Naive thymus-derived CD4-positive, alpha-beta T cell (primary cell): ENCODE measurements around the gene CLDN9. TPM values are rescaled to one million over a fixed set of nuclear protein-coding genes. Genes with fewer than 3 reads are reported as not detected.
A peak's percentile ranks its signal among the peaks of the same experiment; 100 is the strongest.

Source experiments
- ATAC-seq: fragments of 150-1000 bp; cut with Tn5 transposase; 2 replicates; pipeline ENCODE4 v1.10.0; 2021; ENCODE audit warnings: mild to moderate bottlenecking, moderate library complexity
- CTCF ChIA-PET: fragments of 350-600 bp; sonication (Branson Sonifier 250); formaldehyde crosslinking; loops from one replicate; lab custom pipeline; 2021; ENCODE audit warnings: antibody characterized with exemption; lab: Charles Lee
- POLR2A ChIA-PET: fragments of 350-600 bp; sonication (Branson Sonifier 250); formaldehyde crosslinking; loops from one replicate; lab custom pipeline; 2021; ENCODE audit warnings: antibody characterized with exemption, inconsistent platforms; lab: Charles Lee
- DNase-seq, 9 donors: peaks; one replicate each; pipeline versions ENCODE4 v3.0.0 to v3.0.0-alpha.2; 2020 to 2022; ENCODE audit warnings: mixed read lengths in 1 of 9
- H3K27ac ChIP-seq: one replicate; pipeline ENCODE4 v1.7.0; 2013; ENCODE audit warnings: mild to moderate bottlenecking, low read depth, low read length, moderate library complexity
- H3K27me3 ChIP-seq, 2 donors: one replicate each; pipeline ENCODE4 v1.7.0; 2013; ENCODE audit warnings: low read length in 2 of 2, mild to moderate bottlenecking in 2 of 2, moderate library complexity in 2 of 2; ENCODE audit not compliant: control insufficient read depth in 2 of 2, insufficient read depth in 2 of 2
- H3K36me3 ChIP-seq, 3 experiments: 1 replicate in 2 of 3; 2 replicates in 1 of 3; pipeline ENCODE4 v1.7.0; 2013; ENCODE audit warnings: low read length in 3 of 3, mild to moderate bottlenecking in 3 of 3, moderate library complexity in 1 of 3; ENCODE audit not compliant: insufficient read depth in 3 of 3, control insufficient read depth in 2 of 3
- H3K4me1 ChIP-seq, 2 donors: one replicate each; pipeline ENCODE4 v1.7.0; 2013; ENCODE audit warnings: low read length in 2 of 2, mild to moderate bottlenecking in 2 of 2, moderate library complexity in 1 of 2; ENCODE audit not compliant: control insufficient read depth in 2 of 2, insufficient read depth in 2 of 2
- H3K4me3 ChIP-seq: 2 replicates; pipeline ENCODE4 v1.7.0; 2013; ENCODE audit warnings: mild to moderate bottlenecking, low read length
- H3K9me3 ChIP-seq, 3 experiments: 1 replicate in 2 of 3; 2 replicates in 1 of 3; pipeline ENCODE4 v1.7.0; 2013; ENCODE audit warnings: low read length in 3 of 3; ENCODE audit not compliant: control insufficient read depth in 2 of 3
- H3K27ac Mint-ChIP-seq, 9 donors: one replicate each; pipeline ENCODE4 v1.8.0; 2020 to 2022; ENCODE audit warnings: mixed read lengths in 9 of 9, mild to moderate bottlenecking in 8 of 9, moderate library complexity in 5 of 9, inconsistent platforms in 2 of 9
- H3K27me3 Mint-ChIP-seq, 5 donors: one replicate each; pipeline ENCODE4 v1.8.0; 2021 to 2022; ENCODE audit warnings: mixed read lengths in 5 of 5, mild to moderate bottlenecking in 1 of 5
- H3K36me3 Mint-ChIP-seq, 5 donors: one replicate each; pipeline ENCODE4 v1.8.0; 2020 to 2022; ENCODE audit warnings: mixed read lengths in 5 of 5, mild to moderate bottlenecking in 3 of 5, inconsistent platforms in 1 of 5
- H3K4me1 Mint-ChIP-seq, 7 donors: one replicate each; pipeline ENCODE4 v1.8.0; 2020 to 2022; ENCODE audit warnings: mixed read lengths in 7 of 7, mild to moderate bottlenecking in 3 of 7, inconsistent platforms in 1 of 7
- H3K4me3 Mint-ChIP-seq, 10 donors: one replicate each; pipeline ENCODE4 v1.8.0; 2020 to 2022; ENCODE audit warnings: mild to moderate bottlenecking in 10 of 10, mixed read lengths in 10 of 10, moderate library complexity in 6 of 10, inconsistent platforms in 2 of 10
- H3K9me3 Mint-ChIP-seq, 11 donors: one replicate each; pipeline ENCODE4 v1.8.0; 2020 to 2022; ENCODE audit warnings: mixed read lengths in 11 of 11, mild to moderate bottlenecking in 4 of 11, inconsistent platforms in 1 of 11, moderate library complexity in 1 of 11
- intact Hi-C, 2 donors: fragments of 100-400 bp; cut with micrococcal nuclease; formaldehyde crosslinking; loops; one replicate each; pipeline ENCODE4 v1.15.1; 2023
- polyA plus RNA-seq, 2 donors: library from polyadenylated mRNA; unstranded; fragments of 300-500 nt; fragmentation: Illumina TruSeq; gene quantifications; one replicate each; pipeline ENCODE4 v1.2.3, GENCODE V29; 2021
- total RNA-seq, 6 experiments: library from RNA in 5 of 6; stranded (reverse) in 5 of 6; gene quantifications; 1 replicate in 5 of 6; 2 replicates in 1 of 6; pipeline ENCODE4 v1.2.3 and lab custom pipeline; 2021 to 2026

Gene CLDN9
- total and polyA plus RNA-seq, 7 experiments from 2014 or later, result 0.15 to 0.37 TPM; not detected in 5

GRCh38 chr16:3056336-3057180 lies 43.8 kb downstream of the CLDN9 start:
- CTCF ChIA-PET, result interaction anchor here (0.7 to 13.9 kb wide), 3 partner anchors 28 to 606 kb away, joined by 3 to 244 read pairs (median 4); partner anchors contain the start of gene ZNF213
- H3K4me1 ChIP-seq, result peaks cover 25 to 46% of the 10 kb centered on the region in 2 donors
- H3K9me3 ChIP-seq, result no peaks in the 10 kb centered on the region
- intact Hi-C loops, result no loop called here
- H3K27ac ChIP-seq, result no peak overlapping the region
- Mint-ChIP-seq H3K9me3 (no peaks in the 10 kb centered on the region), H3K36me3 (peaks cover 0 to 47% (median 3%) of the 10 kb centered on the region in 5 donors), H3K4me1 (peaks cover 23 to 60% (median 43%) of the 10 kb centered on the region in 7 donors), H3K27me3 (no peaks in the 10 kb centered on the region), H3K27ac (peak overlapping the region in 2 of 9 donors; percentile 24 to 93), H3K4me3 (peak overlapping the region in 5 of 10 donors; percentile 54 to 94 (median 88))
- H3K4me3 ChIP-seq, result no peak overlapping the region
- ATAC-seq (no peak), DNase-seq (no peak)
- H3K27me3 ChIP-seq, result no peaks in the 10 kb centered on the region
- POLR2A ChIA-PET, result interaction anchor here (0.5 to 1.7 kb wide), 3 partner anchors 9 to 112 kb away, joined by 3 to 7 read pairs (median 5); no protein-coding TSS in a partner anchor
- H3K36me3 ChIP-seq, result peaks cover 0 to 10% (median 0%) of the 10 kb centered on the region in 3 experiments

GRCh38 chr16:3057181-3058138 lies 44.7 kb downstream of the CLDN9 start:
- Histone ChIP-seq H3K36me3 (peaks cover 0 to 10% (median 0%) of the 10 kb centered on the region in 3 experiments), H3K27me3 (no peaks in the 10 kb centered on the region), H3K27ac (no peak overlapping the region), H3K9me3 (no peaks in the 10 kb centered on the region), H3K4me1 (peaks cover 25 to 46% of the 10 kb centered on the region in 2 donors), H3K4me3 (no peak overlapping the region)
- H3K4me3 Mint-ChIP-seq, result peak overlapping the region in 8 of 10 donors; percentile 21 to 94 (median 68)
- ChIA-PET CTCF (interaction anchor here (0.8 to 13.9 kb wide), 9 partner anchors 10 to 101 kb away, joined by 3 to 244 read pairs (median 9); partner anchors contain the start of gene ZNF213), POLR2A (interaction anchor here (1.0 to 10.4 kb wide), 14 partner anchors 10 to 111 kb away, joined by 3 to 182 read pairs (median 6); partner anchors contain the start of gene ZNF213)
- H3K27ac Mint-ChIP-seq, result peak overlapping the region in 4 of 9 donors; percentile 24 to 93 (median 40)
- ATAC-seq (no peak), DNase-seq (no peak)
- no peaks in the 10 kb centered on the region for H3K9me3 Mint-ChIP-seq
- intact Hi-C loops, result loop anchor here (1.0 to 2.0 kb wide), 5 partner anchors 17 to 101 kb away; no protein-coding TSS in a partner anchor
- peaks cover 30 to 58% (median 42%) of the 10 kb centered on the region in 7 donors for H3K4me1 Mint-ChIP-seq
- H3K36me3 Mint-ChIP-seq, result peaks cover 0 to 45% (median 3%) of the 10 kb centered on the region in 5 donors
- H3K27me3 Mint-ChIP-seq, result no peaks in the 10 kb centered on the region

- DNase-seq (peak in 4 of 9 donors; percentile 42 to 61 (median 52)), ATAC-seq (peak; percentile 65)
- intact Hi-C loops, result loop anchor here (1.0 to 2.0 kb wide), 12 partner anchors 16 to 108 kb away; no protein-coding TSS in a partner anchor
- Mint-ChIP-seq H3K4me1 (peaks cover 34 to 62% (median 48%) of the 10 kb centered on the region in 7 donors), H3K27me3 (no peaks in the 10 kb centered on the region), H3K27ac (peak overlapping the region in 8 of 9 donors; percentile 38 to 93 (median 84)), H3K9me3 (peaks cover 0 to 2% (median 0%) of the 10 kb centered on the region in 11 donors), H3K36me3 (peaks cover 0 to 48% (median 3%) of the 10 kb centered on the region in 5 donors), H3K4me3 (peak overlapping the region; percentile 79 to 95 (median 88))
- no peaks in the 10 kb centered on the region for H3K27me3 ChIP-seq
- peak overlapping the region; percentile 89 for H3K27ac ChIP-seq
- peaks cover 0 to 10% (median 0%) of the 10 kb centered on the region in 3 experiments for H3K36me3 ChIP-seq
- CTCF ChIA-PET, result interaction anchor here (0.8 to 13.9 kb wide), 21 partner anchors 9 to 113 kb away, joined by 3 to 244 read pairs (median 4); partner anchors contain the start of gene ZNF213
- peaks cover 25 to 46% of the 10 kb centered on the region in 2 donors for H3K4me1 ChIP-seq
- POLR2A ChIA-PET, result interaction anchor here (0.6 to 10.4 kb wide), 20 partner anchors 10 to 253 kb away, joined by 3 to 182 read pairs (median 4); partner anchors contain the start of gene ZNF213
- H3K4me3 ChIP-seq, result peak overlapping the region; percentile 77
- H3K9me3 ChIP-seq, result no peaks in the 10 kb centered on the region
Observed at GRCh38 chr16:3058139-3059030, 45.7 kb downstream of the CLDN9 start.

GRCh38 chr16:3059041-3059722 lies 46.5 kb downstream of the CLDN9 start:
- Mint-ChIP-seq H3K9me3 (peaks cover 0 to 6% (median 0%) of the 10 kb centered on the region in 11 donors), H3K27me3 (no peaks in the 10 kb centered on the region), H3K4me3 (peak overlapping the region; percentile 79 to 95 (median 88)), H3K27ac (peak overlapping the region in 8 of 9 donors; percentile 72 to 91 (median 85)), H3K36me3 (peaks cover 0 to 47% (median 0%) of the 10 kb centered on the region in 5 donors), H3K4me1 (peaks cover 39 to 63% (median 47%) of the 10 kb centered on the region in 7 donors)
- Histone ChIP-seq H3K27me3 (no peaks in the 10 kb centered on the region), H3K4me3 (peak overlapping the region; percentile 77), H3K4me1 (peaks cover 25 to 46% of the 10 kb centered on the region in 2 donors), H3K36me3 (peaks cover 0 to 5% (median 0%) of the 10 kb centered on the region in 3 experiments), H3K27ac (peak overlapping the region; percentile 89), H3K9me3 (no peaks in the 10 kb centered on the region)
- ChIA-PET CTCF (interaction anchor here (0.8 to 13.9 kb wide), 32 partner anchors 10 to 113 kb away, joined by 3 to 244 read pairs (median 4); partner anchors contain the start of gene ZNF213), POLR2A (interaction anchor here (0.5 to 10.4 kb wide), 28 partner anchors 10 to 300 kb away, joined by 3 to 182 read pairs (median 4); partner anchors contain the start of genes HCFC1R1, THOC6 and ZNF213)
- intact Hi-C loops, result loop anchor here (1.0 to 2.0 kb wide), 10 partner anchors 16 to 107 kb away; no protein-coding TSS in a partner anchor
- peak; percentile 76 to 97 (median 89) for DNase-seq
- ATAC-seq, result peak; percentile 95
